Limb (tissue), 2 donors: Measurements from ENCODE around the gene OSCP1.

ENCODE experiments used
- DNase-seq, 2 donors: peaks; one replicate each; pipeline ENCODE4 v3.0.0-alpha.2; 2016; ENCODE audit errors: extremely low spot score in 2 of 2

The OSCP1 gene

GRCh38 chr1:36447450-36447849 lies 2.8 kb downstream of the OSCP1 start:
- no peak for DNase-seq

- DNase-seq = no peak
Observed at GRCh38 chr1:36446746-36447145, 3.5 kb downstream of the OSCP1 start.

- DNase-seq = no peak
Observed at GRCh38 chr1:36446271-36446670, 4.0 kb downstream of the OSCP1 start.

GRCh38 chr1:36443297-36443696 lies 7.0 kb downstream of the OSCP1 start:
- DNase-seq = no peak

GRCh38 chr1:36442337-36442736 lies 7.9 kb downstream of the OSCP1 start:
- no peak for DNase-seq

GRCh38 chr1:36440646-36441045 lies 9.6 kb downstream of the OSCP1 start:
- DNase-seq = no peak

GRCh38 chr1:36440044-36440443 lies 10.2 kb downstream of the OSCP1 start:
- DNase-seq = no peak

GRCh38 chr1:36438715-36439114 lies 11.5 kb downstream of the OSCP1 start:
- no peak for DNase-seq

- no peak for DNase-seq
Observed at GRCh38 chr1:36436821-36437220, 13.4 kb downstream of the OSCP1 start.

GRCh38 chr1:36433102-36433501 lies 17.1 kb downstream of the OSCP1 start:
- no peak for DNase-seq

- no peak for DNase-seq
Observed at GRCh38 chr1:36432616-36433015, 17.6 kb downstream of the OSCP1 start.

GRCh38 chr1:36425791-36426190 lies 24.5 kb downstream of the OSCP1 start:
- DNase-seq = no peak

GRCh38 chr1:36421649-36422048 lies 28.6 kb downstream of the OSCP1 start:
- no peak for DNase-seq

GRCh38 chr1:36420836-36421317 lies 29.4 kb downstream of the OSCP1 start:
- DNase-seq = peak; percentile 83 to 94

GRCh38 chr1:36420409-36420808 lies 29.8 kb downstream of the OSCP1 start:
- no peak for DNase-seq

- DNase-seq = no peak
Observed at GRCh38 chr1:36419569-36419968, 30.7 kb downstream of the OSCP1 start.

GRCh38 chr1:36419140-36419539 lies 31.1 kb downstream of the OSCP1 start:
- no peak for DNase-seq

GRCh38 chr1:36417931-36418330 lies 32.3 kb downstream of the OSCP1 start:
- DNase-seq = no peak

- DNase-seq = no peak
Observed at GRCh38 chr1:36415661-36416326, 34.5 kb downstream of the OSCP1 start.

GRCh38 chr1:36414384-36414783 lies 35.9 kb downstream of the OSCP1 start:
- DNase-seq = no peak

GRCh38 chr1:36411674-36412648 lies 38.3 kb downstream of the OSCP1 start:
- DNase-seq = no peak

GRCh38 chr1:36408479-36408878 lies 41.8 kb downstream of the OSCP1 start:
- no peak for DNase-seq

- DNase-seq = no peak
Observed at GRCh38 chr1:36406440-36406839, 43.8 kb downstream of the OSCP1 start.
